GM18507 (cell line): Measurements from ENCODE around the gene MMADHC.

Source experiments
- DNase-seq: peaks from one replicate; pipeline ENCODE4 v3.0.0; 2011; ENCODE audit warnings: low read depth; ENCODE audit not compliant: insufficient read length; ENCODE audit errors: extremely low spot score
- FAIRE-seq: peaks from 2 replicates; lab custom pipeline; 2011; peaks lifted over from hg19 to GRCh38; lab: Jason Lieb, UNC

Gene MMADHC

GRCh38 chr2:149587220-149587949, at the start of gene MMADHC:
Gene MMADHC, minus strand, starts transcription at chr2:149587775. Its CDS starts 678 bp downstream, at chr2:149587097.
- FAIRE-seq (peak; percentile 94), DNase-seq (peak; percentile 77)

- FAIRE-seq = no peak
- DNase-seq = no peak
Measured at GRCh38 chr2:149634103-149634502, 46.5 kb upstream of the MMADHC start.

DNA sequence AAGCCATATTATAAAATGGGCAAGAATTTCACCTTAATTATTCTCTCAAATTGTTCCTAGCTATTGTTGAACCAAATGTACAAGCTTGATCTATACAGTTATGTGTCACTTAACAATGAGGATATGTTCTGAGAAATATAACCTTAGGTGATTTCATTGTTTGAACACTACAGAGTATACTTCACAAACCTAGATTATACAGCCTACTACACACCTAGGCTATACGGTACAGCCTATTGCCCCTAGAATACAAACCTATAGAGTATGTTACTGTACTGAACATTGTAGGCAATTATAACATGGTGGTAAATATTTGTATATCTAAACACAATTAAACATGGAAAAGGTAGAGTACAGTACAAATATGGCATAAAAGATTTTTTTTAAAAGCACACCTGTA, 42.9 kb upstream of the MMADHC start:
- FAIRE-seq (no peak), DNase-seq (no peak)

GRCh38 chr2:149629026-149629425, 41.5 kb upstream of the MMADHC start:
- no peak for DNase-seq
- no peak for FAIRE-seq

DNA sequence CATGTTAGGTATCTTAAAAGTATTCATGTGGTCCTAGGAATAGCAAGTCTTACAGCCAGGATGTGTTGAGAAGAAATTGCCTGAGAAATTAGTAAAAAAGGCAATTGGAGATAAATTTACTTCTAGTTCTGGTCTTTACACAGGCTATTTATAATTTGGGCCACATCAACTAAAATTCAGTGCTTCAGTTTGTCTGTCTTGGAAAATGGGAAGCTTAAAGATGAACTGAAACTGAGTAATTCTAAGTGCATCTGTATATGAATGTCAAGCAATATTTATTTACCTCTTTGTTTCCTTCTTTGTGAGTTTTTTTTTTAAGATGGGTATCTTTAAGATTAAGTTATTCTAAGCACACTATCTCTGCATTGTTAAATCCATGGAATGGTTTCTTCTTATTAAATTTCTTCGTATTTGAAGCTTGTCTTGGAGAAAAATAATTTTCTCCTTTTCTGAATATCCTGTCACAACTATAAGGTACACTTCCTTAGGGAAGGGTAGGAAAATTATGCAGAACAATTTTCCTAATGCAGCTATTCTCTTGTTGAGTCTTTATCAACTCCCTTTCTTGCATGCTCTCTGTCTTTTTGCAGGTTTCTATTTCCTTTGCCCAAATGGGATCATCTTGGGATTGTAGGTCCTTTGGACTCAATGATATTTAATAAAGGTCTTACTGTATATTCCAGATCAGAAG, 39.7 kb upstream of the MMADHC start:
- FAIRE-seq = no peak
- DNase-seq = no peak

- no peak for FAIRE-seq
- DNase-seq = no peak
Measured at GRCh38 chr2:149625671-149626070, 38.1 kb upstream of the MMADHC start.

- no peak for FAIRE-seq
- DNase-seq = no peak
Measured at GRCh38 chr2:149625271-149625670, 37.7 kb upstream of the MMADHC start.

DNA sequence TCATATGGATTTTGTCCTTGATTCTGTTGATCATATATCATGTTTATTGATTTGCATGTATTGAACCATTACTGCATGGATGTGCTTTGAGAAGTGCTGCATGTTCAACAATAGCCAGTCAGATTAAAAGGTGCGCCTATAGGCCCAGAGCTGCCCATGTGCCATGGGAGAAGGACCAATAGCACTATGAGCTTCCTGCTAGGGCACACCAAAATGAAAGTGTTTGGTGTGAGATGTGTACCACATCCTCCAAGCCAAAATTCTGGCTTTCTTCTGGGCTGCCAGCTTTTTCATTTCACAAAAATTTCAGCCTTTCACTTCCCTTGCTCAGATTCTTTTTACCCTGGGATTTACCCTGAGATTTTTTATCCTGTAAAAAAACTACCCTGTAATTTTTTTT, 34.8 kb upstream of the MMADHC start:
- no peak for FAIRE-seq

GRCh38 chr2:149617476-149617875, 29.9 kb upstream of the MMADHC start:
- FAIRE-seq = no peak
- no peak for DNase-seq

More for the DNA sequence above, 34.8 kb upstream of the MMADHC start:
- DNase-seq = no peak

GRCh38 chr2:149616681-149617456, 29.3 kb upstream of the MMADHC start:
- no peak for FAIRE-seq

GRCh38 chr2:149613704-149614103, 26.1 kb upstream of the MMADHC start:
- no peak for FAIRE-seq

More at GRCh38 chr2:149616681-149617456, 29.3 kb upstream of the MMADHC start:
- DNase-seq = no peak

GRCh38 chr2:149612122-149612521, 24.5 kb upstream of the MMADHC start:
- no peak for FAIRE-seq
- no peak for DNase-seq

More at GRCh38 chr2:149613704-149614103, 26.1 kb upstream of the MMADHC start:
- no peak for DNase-seq

DNA sequence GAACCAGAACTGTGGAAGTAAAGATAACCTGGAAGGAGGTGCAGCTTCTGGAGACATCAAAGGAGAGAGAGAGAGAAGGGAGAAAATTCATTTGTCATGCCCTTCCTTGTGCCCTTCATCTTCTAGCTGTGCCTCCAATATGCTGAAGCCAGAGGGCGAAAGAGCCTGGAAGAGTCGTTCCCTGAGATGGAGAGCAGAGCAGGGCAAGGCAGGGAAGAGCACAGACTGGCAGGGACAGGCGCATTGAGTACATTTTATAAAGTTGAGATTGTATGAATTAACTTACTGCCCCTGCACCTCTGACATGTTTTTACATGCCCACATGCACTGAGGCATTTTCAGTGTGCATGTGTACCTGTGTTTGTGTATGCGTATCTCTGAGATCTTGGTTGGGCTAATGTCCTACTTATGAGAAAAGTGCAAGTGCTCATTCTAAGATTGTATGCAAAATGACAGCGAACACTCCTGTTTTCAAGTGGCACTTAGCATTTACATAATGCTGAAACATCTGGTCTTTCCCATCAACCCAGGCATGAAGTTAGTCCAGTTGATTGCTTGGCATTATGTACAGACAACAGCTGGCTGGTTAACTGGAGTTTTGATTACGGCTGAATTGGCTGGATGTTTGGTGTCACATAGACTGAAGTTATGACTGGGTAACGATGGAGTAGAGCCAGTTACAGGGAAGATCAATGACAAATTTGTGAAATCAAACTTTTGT, 23.7 kb upstream of the MMADHC start:
- no peak for DNase-seq

GRCh38 chr2:149606251-149606811, 18.8 kb upstream of the MMADHC start:
- FAIRE-seq = no peak
- no peak for DNase-seq

More for the DNA sequence above, 23.7 kb upstream of the MMADHC start:
- FAIRE-seq = no peak

DNA sequence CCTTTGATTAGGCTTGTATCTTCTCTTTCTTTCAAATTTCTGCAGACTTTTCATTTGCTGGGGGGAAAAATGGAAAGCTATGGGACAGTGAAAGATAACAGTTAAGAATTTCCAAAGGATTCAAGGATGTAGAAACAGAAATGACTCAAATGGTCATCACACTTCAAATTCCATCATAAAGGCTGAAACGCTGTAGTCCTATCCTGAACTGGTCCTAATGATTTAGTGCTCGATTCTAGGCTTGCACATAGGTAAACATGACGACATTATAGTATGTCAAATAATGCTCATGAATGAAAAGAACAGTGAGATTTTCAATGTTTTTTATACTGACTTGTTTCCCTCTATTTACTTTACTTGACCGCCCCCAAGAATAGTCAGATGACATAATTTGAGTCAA, 15.7 kb upstream of the MMADHC start:
- FAIRE-seq (no peak), DNase-seq (no peak)

GRCh38 chr2:149601141-149601796, 13.7 kb upstream of the MMADHC start:
- DNase-seq (no peak), FAIRE-seq (no peak)

- DNase-seq = peak; percentile 7
- peak; percentile 96 for FAIRE-seq
Measured at GRCh38 chr2:149597668-149598326, 10.2 kb upstream of the MMADHC start.

- DNase-seq (no peak), FAIRE-seq (no peak)
Measured at GRCh38 chr2:149597050-149597667, 9.6 kb upstream of the MMADHC start.
